Measurements from ENCODE around the gene CCDC61. TPM values are rescaled to one million over a fixed set of nuclear protein-coding genes. Genes with fewer than 3 reads are reported as not detected.

The CCDC61 gene
- total RNA-seq, 1 donor from 2014 or later, result 6.1 TPM

DNA sequence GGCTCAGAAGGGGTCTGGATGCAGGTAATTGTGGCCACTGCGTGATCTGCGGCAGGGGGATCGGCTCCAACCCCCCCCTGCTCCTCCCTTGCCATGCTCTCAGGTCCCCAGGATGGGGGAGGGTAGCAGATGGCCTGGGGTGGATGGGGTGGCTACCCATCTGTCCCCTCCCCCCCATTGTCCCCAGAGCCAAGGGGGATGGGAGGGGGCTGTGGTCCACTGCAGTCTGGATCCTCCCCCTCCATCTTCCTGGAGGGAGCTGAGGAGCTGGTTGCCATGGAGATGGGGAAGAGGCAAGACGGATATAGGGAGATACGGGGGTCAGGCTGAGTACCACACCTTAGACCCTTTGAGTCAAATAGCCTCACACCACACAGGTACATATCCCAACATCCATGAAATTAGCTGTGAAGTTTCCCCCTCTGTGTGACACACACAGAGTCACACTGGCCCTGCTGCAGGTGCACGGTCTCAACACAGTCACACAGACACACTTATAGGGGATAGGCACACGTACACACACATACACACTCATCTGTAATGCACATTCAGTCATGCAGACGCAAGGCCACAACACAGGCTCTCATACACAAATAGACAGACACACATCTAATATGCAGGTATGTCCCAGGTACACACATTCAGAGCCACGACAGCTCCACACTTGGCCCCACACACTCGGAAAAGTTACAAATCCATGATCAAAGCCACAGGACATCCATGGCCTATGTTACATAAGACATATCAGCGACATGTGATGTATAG lies 19.8 kb upstream of the CCDC61 start:
- no peak for DNase-seq

- DNase-seq, result no peak
These were observed 19.1 kb upstream of the CCDC61 start for GRCh38 chr19:45976178-45976577.

DNA sequence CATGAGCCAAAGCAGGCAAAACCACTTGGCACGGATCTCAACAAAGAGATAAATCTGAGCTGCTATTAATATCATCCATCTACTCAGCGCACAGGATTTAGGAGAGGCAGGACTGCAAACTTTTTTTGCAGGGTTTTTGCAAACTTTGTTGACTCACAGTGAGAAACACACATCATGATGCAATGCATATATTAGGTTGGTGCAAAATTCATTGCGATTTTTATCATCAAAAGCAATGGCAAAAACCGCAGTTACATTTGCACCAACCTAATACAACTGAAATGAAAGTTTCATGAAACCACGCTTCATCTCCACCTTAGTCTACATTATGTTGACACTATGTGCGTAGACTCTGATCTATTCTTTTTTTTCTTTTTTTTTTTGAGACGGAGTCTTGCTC lies 17.1 kb upstream of the CCDC61 start:
- no peak for DNase-seq

DNA sequence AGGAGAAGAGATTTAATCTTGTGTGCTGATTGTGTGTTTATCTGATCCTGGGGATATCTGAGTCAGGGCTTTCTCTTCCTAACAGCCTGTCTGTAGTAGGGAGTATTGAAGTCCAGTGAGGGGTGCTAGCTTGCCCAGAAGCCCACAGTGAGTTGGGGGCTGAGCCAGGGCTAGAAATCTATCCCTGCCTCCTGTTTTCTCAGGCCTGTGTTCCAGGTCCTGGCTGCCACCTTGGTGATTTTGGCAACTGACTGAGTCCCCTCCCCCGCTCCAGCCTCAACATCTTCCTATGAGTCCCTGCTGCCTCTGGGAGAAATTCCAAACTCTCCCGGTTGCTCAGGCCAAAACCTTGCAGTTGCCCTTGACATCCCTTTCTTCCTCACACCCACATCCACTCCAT lies 13.9 kb upstream of the CCDC61 start:
- no peak for DNase-seq

GRCh38 chr19:45985321-45985720 lies 9.9 kb upstream of the CCDC61 start:
- DNase-seq, result no peak

DNA sequence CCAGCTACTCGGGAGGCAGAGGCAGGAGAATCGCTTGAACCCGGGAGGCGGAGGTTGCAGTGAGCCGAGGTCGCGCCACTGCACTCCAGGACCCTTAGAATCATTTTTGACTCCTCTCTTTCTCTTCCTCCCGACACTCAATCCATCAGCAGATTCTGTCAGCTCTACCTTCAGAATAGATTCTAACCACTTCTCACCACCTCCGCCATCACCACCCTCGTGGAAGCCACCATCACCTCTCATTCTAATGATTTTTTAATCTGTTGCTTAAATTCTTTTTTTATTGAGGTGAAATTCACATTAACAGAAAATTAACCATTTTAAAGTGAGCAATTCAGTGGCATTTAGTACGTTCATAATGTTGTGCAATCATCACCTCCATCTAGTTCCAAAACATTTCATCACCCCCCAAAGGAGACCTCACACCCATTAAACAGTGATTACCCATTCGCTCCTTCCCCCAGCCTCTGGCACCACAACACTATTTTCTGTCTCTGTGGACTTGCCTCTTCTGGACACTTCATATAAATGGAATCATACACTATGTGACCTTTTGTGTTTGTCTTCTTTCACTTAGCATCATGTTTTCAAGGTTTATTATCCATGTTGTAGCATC lies 5.0 kb upstream of the CCDC61 start:
- no peak for DNase-seq

- no peak for DNase-seq
These were observed 740 bp upstream of the CCDC61 start for GRCh38 chr19:45994456-45994997.

DNA sequence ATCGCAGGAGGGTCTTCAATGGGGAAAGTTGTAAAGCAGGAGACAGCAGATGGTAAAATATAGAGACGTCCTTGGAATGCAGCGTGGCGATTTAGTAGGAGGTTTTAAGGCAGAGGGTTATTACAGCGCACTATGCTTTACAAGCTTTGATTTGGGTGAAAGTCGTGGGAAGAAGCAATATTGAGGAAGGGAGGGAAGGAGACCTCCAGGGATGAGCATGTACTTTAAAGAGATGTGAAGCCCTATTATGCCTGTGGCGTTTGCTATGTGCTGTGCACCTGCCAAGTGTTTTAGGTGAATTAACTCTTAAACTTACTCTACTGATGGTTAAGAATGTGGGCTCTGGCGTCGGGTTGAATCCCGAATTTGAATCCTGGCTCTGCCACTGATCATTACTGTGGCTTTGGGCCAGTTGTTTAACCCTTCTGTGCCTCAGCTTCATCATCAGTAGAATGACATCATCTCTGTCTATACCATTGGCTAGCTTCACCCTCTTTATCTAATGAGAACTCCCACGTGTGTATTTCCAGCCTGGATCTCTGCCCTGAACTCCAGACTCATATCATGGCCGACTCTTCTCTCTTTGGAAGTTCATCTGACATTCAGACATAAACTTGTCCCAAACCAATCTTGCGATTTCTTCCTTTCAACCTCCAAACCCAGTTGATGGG lies 583 bp downstream of the CCDC61 start:
- DNase-seq, result no peak

GRCh38 chr19:45996933-45997332 lies 1.7 kb downstream of the CCDC61 start:
- DNase-seq, result no peak

- DNase-seq, result no peak
These were observed 3.6 kb downstream of the CCDC61 start for GRCh38 chr19:45998834-45999233.

DNA sequence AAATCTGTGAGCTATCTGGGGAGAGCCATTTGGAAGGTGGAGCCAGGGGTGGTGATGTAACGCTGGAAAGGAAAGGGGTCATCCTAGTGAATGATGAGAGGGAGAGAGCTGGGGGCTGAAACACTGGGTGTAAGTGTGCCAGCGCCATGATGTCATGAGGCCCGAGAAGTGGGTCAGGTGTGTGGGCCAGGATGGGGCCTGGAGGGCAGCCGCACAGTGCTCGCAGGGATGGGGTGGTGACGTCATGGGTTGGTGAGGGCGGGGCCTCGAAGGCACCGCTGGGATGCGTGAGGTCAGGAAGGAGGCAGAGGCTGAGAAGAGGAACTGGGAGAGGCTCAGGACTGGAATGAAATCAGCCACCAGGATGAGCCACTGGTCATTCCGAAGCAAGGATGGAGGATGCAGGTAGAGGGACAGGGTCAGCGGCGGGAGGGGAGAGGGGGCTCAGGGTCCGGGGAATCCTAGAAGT lies 4.4 kb downstream of the CCDC61 start:
- no peak for DNase-seq

DNA sequence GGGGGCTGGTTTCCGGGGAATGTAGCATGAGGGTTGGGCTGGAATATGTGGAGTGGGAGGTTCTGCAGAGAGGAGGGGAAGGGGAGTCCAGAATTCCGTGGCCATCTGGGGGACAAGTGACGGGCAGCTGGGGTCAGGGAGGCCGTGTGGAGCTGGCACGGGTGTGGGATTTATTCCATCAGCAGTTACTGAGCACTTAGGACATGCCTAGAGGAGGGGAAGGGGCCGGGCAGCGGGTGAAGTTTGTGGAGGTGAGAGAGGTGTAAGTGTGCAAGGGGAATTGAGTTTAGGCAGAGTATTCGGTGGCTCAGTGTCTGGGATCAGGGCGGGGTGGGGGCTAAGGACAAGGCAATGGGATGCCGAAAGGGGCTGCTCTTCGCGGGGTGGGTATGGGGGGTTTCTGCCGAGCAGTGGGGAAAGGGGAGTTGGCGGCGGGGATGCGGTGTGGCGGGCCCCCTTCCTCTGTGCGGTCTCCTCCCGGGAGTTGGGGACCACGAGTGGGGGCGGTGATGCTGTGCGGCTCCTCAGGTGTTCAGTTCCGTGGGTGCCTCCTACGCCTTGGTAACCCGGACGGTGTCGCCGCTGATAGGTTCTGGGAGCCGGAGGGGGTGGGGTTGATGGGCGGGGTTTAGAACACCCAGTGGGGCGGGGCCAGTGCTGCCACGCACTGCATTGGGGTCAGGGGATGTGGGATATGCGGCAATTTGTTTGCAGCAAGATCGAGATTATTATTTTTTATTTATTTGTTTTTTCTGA lies 5.4 kb downstream of the CCDC61 start:
- no peak for DNase-seq

DNA sequence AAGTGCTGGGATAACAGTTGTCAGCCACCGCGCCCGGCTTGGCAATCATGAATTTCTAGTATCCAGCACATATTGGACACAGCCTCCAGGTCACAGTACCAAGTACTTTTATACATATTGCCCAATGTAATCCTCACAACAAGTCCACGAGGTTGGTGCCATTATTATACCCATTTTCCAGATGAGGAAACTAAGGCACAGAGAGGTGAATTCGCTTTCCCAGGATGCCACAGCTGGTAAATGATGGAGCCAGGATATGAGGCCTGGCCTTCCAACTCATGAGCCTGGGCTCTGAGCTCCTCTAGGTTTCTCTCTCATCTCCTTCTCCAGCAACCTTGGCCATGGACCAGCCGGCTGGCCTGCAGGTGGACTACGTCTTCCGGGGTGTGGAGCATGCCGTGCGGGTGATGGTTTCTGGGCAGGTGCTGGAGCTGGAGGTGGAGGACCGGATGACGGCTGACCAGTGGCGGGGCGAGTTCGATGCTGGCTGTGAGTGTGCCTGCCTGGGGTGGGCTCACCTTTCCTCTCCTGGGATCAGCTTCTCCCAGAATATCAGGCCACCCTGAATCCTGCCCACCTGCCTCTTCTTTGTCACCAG lies 7.5 kb downstream of the CCDC61 start:
- DNase-seq, result no peak

DNA sequence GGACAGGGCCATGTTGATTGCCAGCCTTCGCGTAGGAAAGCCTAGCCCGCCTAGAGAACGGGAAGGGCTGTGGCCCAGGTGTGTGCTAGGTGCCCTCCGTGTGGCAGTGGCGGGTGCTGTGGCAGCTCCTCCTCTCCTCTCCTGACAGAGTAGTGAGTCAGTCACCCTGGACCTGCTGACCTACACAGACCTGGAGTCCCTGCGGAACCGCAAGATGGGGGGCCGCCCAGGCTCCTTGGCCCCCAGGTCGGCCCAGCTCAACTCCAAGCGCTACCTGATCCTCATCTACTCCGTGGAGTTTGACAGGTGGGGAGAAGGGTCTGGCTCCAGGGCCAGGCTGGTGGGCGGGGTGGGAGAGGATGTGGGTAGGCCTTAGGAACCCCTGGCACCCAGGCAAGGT lies 11.1 kb downstream of the CCDC61 start:
- DNase-seq, result no peak

GRCh38 chr19:46009530-46010510 lies 14.6 kb downstream of the CCDC61 start:
- DNase-seq, result peak; percentile 9

GRCh38 chr19:46014534-46014933 lies 19.3 kb downstream of the CCDC61 start:
- DNase-seq, result no peak

DNA sequence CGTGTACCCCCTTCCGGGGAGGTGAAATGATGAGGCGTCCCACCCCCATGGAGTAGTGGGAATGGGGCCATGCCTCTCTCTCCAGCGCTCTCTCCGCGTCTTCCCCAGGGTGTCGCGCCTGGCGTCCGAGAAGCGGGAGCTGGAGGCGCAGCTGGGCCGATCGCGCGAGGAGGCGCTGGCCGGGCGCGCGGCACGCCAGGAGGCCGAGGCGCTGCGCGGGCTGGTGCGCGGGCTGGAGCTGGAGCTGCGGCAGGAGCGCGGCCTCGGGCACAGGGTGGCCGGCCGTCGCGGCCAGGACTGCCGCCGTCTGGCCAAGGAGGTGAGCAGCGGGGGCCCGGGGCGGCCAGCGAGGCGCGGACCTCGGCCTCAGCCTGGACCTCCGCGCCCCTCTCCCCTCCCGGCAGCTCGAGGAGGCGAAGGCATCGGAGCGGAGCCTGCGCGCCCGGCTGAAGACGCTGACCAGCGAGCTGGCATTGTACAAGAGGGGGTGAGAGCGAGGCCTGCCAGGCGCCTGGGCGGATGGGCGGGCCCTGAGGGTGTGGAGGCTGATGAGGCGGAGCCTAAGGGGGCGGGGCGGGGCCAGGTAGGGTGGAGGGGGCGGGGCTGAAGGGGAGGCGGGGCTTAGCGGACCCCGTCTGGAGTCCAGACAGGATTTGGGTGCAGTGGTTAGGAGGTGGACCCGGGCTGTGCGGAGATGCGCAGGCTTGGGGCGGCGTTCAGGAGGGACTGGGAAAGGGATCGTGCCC lies 19.8 kb downstream of the CCDC61 start:
- DNase-seq, result no peak

- no peak for DNase-seq
These were observed 20.6 kb downstream of the CCDC61 start for GRCh38 chr19:46015687-46016425.

DNA sequence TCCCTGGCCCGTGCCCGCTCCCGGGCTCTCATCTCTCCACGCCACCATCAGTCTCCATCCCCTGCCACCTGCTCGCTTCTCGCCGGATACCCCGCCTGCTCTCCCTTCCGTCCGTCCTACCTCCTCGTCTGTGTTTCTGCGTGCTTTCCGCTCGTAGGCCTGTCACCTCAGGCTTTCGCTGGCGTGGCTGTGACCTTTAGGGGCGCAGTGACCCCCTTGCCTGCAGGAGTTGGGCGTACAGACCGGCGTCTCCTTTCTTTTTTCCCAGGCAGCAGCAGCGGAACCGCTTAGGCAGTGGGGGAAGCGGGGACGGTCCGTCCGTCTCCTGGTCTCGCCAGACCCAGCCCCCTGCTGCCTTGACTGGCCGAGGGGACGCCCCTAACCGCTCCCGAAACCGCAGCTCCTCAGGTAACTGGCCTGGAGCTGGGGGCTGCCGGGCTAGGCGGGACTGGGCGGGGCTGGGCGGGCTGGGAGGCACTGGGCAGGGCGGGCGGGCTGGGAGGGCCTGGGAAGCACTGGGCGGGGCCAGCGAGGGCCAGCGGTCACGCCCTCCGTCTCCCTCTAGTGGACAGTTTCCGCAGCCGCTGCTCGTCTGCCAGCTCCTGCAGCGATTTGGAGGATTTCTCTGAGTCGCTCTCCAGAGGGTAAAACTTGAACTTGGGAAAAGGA lies 21.3 kb downstream of the CCDC61 start:
- peak; percentile 34 for DNase-seq

Data from skin of body (tissue), 2 donors.